SK-N-SH (cell line): ENCODE results near the gene IL17RB. TPM values are rescaled to one million over a fixed set of nuclear protein-coding genes. Genes with fewer than 3 reads are reported as not detected.

Experiments
- CTCF ChIA-PET: fragments of 300-600, 350-600 bp; formaldehyde crosslinking; extraction: SDS; loops from one replicate; lab custom pipeline; 2021; lab: Yijun Ruan, JAX
- POLR2A ChIA-PET: fragments of 350-600 bp; sonication (Branson Sonifier 250); formaldehyde crosslinking; extraction: SDS; loops from one replicate; lab custom pipeline; 2020; ENCODE audit warnings: antibody characterized with exemption, inconsistent platforms; lab: Yijun Ruan, JAX
- DNase-seq: peaks from one replicate; pipeline ENCODE4 v3.0.0; 2012
- H2AFZ ChIP-seq: fragments of 200-600 bp; sonication (generic); 2 replicates; pipeline ENCODE4 v1.8.1; 2016; ENCODE audit warnings: antibody characterized with exemption, mild to moderate bottlenecking, low read depth
- H3F3A ChIP-seq: fragments of 200-600 bp; sonication (generic); replicated peaks from 2 replicates; pipeline ENCODE3; 2016; ENCODE audit warnings: antibody characterized with exemption, mild to moderate bottlenecking; ENCODE audit not compliant: insufficient read depth
- H3K27ac ChIP-seq, 2 experiments: fragments of 200-500 bp in 1 of 2; fragments of 200-600 bp in 1 of 2; sonication (Bioruptor generic) in 1 of 2; sonication (generic), shearing (Covaris generic) in 1 of 2; 2 replicates each; pipeline versions ENCODE4 v1.5.1 to v1.6.1; 2014 to 2016; ENCODE audit warnings: low read depth in 2 of 2, inconsistent platforms in 1 of 2, low read length in 1 of 2, mild to moderate bottlenecking in 1 of 2, mixed read lengths in 1 of 2
- H3K27me3 ChIP-seq: fragments of 200-600 bp; sonication (generic), shearing (Covaris generic); 2 replicates; pipeline ENCODE4 v1.6.1; 2016; ENCODE audit warnings: mixed run types; ENCODE audit not compliant: insufficient read depth
- H3K36me3 ChIP-seq, 2 experiments: fragments of 200-500 bp in 1 of 2; fragments of 200-600 bp in 1 of 2; sonication (Bioruptor generic) in 1 of 2; sonication (generic) in 1 of 2; replicated peaks in 1 of 2; 2 replicates each; pipeline versions ENCODE3 to v1.5.1; 2014 to 2016; ENCODE audit warnings: low read length in 1 of 2, mild to moderate bottlenecking in 1 of 2; ENCODE audit not compliant: insufficient read depth in 2 of 2, control insufficient read depth in 1 of 2
- H3K4me1 ChIP-seq, 2 experiments: fragments of 200-500 bp in 1 of 2; fragments of 200-600 bp in 1 of 2; sonication (Bioruptor generic) in 1 of 2; sonication (generic), shearing (Covaris generic) in 1 of 2; 2 replicates each; pipeline versions ENCODE4 v1.5.1 to v1.6.1; 2014 to 2016; ENCODE audit warnings: low read depth in 1 of 2, low read length in 1 of 2, mixed run types in 1 of 2; ENCODE audit not compliant: insufficient read depth in 2 of 2, control insufficient read depth in 1 of 2
- H3K4me2 ChIP-seq: fragments of 200-600 bp; sonication (generic), shearing (Covaris generic); 2 replicates; pipeline ENCODE4 v1.6.1; 2017; ENCODE audit warnings: mixed run types
- H3K4me3 ChIP-seq, 2 experiments: fragments of 200-500 bp in 1 of 2; fragments of 200-600 bp in 1 of 2; sonication (Bioruptor generic) in 1 of 2; sonication (generic), shearing (Covaris generic) in 1 of 2; 2 replicates each; pipeline versions ENCODE4 v1.5.1 to v1.8.1; 2014 to 2016; ENCODE audit warnings: low read depth in 2 of 2, inconsistent platforms in 1 of 2, low read length in 1 of 2, mild to moderate bottlenecking in 1 of 2, mixed read lengths in 1 of 2, moderate library complexity in 1 of 2
- H3K79me2 ChIP-seq: fragments of 200-600 bp; sonication (generic); 2 replicates; pipeline ENCODE4 v1.8.1; 2017; ENCODE audit warnings: mild to moderate bottlenecking; ENCODE audit not compliant: insufficient read depth
- H3K9ac ChIP-seq: fragments of 200-600 bp; sonication (generic); 2 replicates; pipeline ENCODE4 v1.6.1; 2017; ENCODE audit warnings: mixed run types
- H3K9me2 ChIP-seq: fragments of 200-600 bp; sonication (generic); 2 replicates; pipeline ENCODE4 v1.6.1; 2017; ENCODE audit warnings: mixed run types
- H3K9me3 ChIP-seq: fragments of 200-600 bp; sonication (generic); 2 replicates; pipeline ENCODE4 v1.6.1; 2017; ENCODE audit warnings: mixed run types, mild to moderate bottlenecking, moderate library complexity
- H4K20me1 ChIP-seq: fragments of 200-600 bp; sonication (generic); 2 replicates; pipeline ENCODE4 v1.6.1; 2017; ENCODE audit warnings: mild to moderate bottlenecking, mixed run types; ENCODE audit not compliant: insufficient read depth
- ELF1 ChIP-seq: IDR thresholded peaks from 2 replicates; pipeline ENCODE4 v1.4.0; 2012
- EZH2phosphoT487 ChIP-seq: fragments of 200-600 bp; sonication (generic); IDR thresholded peaks from 2 replicates; pipeline ENCODE4 v1.6.1; 2017; ENCODE audit warnings: low read depth, mixed run types, mild to moderate bottlenecking, antibody characterized with exemption, moderate library complexity, borderline replicate concordance
- FOXJ3 ChIP-seq: sonication (generic); formaldehyde crosslinking; IDR thresholded peaks from 2 replicates; pipeline ENCODE4 v1.5.1; 2020; ENCODE audit warnings: mild to moderate bottlenecking, missing genetic modification reagents
- GATA2 ChIP-seq: sonication (generic); formaldehyde crosslinking; IDR thresholded peaks from 2 replicates; pipeline ENCODE4 v1.5.0; 2020; ENCODE audit warnings: mild to moderate bottlenecking, missing genetic modification reagents
- MAX ChIP-seq: IDR thresholded peaks from 2 replicates; pipeline ENCODE4 v1.4.0; 2012; ENCODE audit warnings: low read depth
- MEF2A ChIP-seq: IDR thresholded peaks from 2 replicates; pipeline ENCODE4 v1.4.0; 2012; ENCODE audit warnings: low read depth, borderline replicate concordance
- MXI1 ChIP-seq: IDR thresholded peaks from 2 replicates; pipeline ENCODE4 v1.6.1; 2012; ENCODE audit warnings: mild to moderate bottlenecking, low read depth, low read length, improper control_type of control experiment
- NFIC ChIP-seq: IDR thresholded peaks from 2 replicates; pipeline ENCODE4 v1.4.0; 2012; ENCODE audit warnings: borderline replicate concordance
- NRF1 ChIP-seq: IDR thresholded peaks from 2 replicates; pipeline ENCODE4 v1.6.1; 2012; ENCODE audit warnings: low read depth, mild to moderate bottlenecking, low read length
- POLR2AphosphoS5 ChIP-seq: IDR thresholded peaks from 2 replicates; pipeline ENCODE4 v1.6.1; 2012; ENCODE audit warnings: low read depth, low read length
- RCOR1 ChIP-seq: fragments of 150-350 bp; IDR thresholded peaks from 2 replicates; pipeline ENCODE4 v1.6.1; 2017; ENCODE audit warnings: antibody characterized with exemption, low read length
- RXRA ChIP-seq: IDR thresholded peaks from 2 replicates; pipeline ENCODE4 v1.4.0; 2012; ENCODE audit warnings: low read depth, mild to moderate bottlenecking, borderline replicate concordance
- SIN3A ChIP-seq: IDR thresholded peaks from 2 replicates; pipeline ENCODE4 v1.6.1; 2012; ENCODE audit warnings: low read depth, mild to moderate bottlenecking, low read length, moderate library complexity, borderline replicate concordance
- TAF1 ChIP-seq: IDR thresholded peaks from 2 replicates; pipeline ENCODE4 v1.6.1; 2012; ENCODE audit warnings: low read depth, mild to moderate bottlenecking, low read length, moderate library complexity, borderline replicate concordance
- USF1 ChIP-seq: IDR thresholded peaks from 2 replicates; pipeline ENCODE4 v1.4.0; 2012; ENCODE audit warnings: low read depth, borderline replicate concordance
- USF2 ChIP-seq: fragments of 150-350 bp; IDR thresholded peaks from 2 replicates; pipeline ENCODE4 v1.6.1; 2017; ENCODE audit warnings: antibody characterized with exemption, low read length, low read depth, borderline replicate concordance
- YY1 ChIP-seq: IDR thresholded peaks from 2 replicates; pipeline ENCODE4 v1.4.0; 2012; ENCODE audit warnings: low read depth, mild to moderate bottlenecking
- ZBTB33 ChIP-seq: IDR thresholded peaks from 2 replicates; pipeline ENCODE4 v1.4.0; 2012; ENCODE audit warnings: low read depth, borderline replicate concordance
- WGBS: methylation state at CpG from one replicate; pipeline ENCODE4 v1.1.6; 2017; ENCODE audit warnings: low lambda C conversion rate; 5-methylcytosine and 5-hydroxymethylcytosine counted together
- polyA plus RNA-seq, 3 experiments: library from polyadenylated mRNA; depleted of rRNA; stranded (reverse); fragments of >200 nt; gene quantifications; 2 replicates each; pipeline ENCODE4 v1.2.3, GENCODE V29; 2012

IL17RB gene
- polyA plus RNA-seq, 1 of the 3 experiments (the other 2 are of a cell fraction): 0.10 TPM

GRCh38 chr3:53836084-53836872, 10.1 kb upstream of the IL17RB start:
- no peaks in the 10 kb centered on the region for H3K27me3 ChIP-seq
- no peaks in the 10 kb centered on the region for H3K36me3 ChIP-seq
- TF ChIP-seq MXI1: no peak
- TF ChIP-seq USF1: no peak
- no peak for TF ChIP-seq USF2
- TF ChIP-seq MAX: no peak
- TF ChIP-seq TAF1: no peak
- no peak for TF ChIP-seq MEF2A
- TF ChIP-seq NFIC: no peak
- TF ChIP-seq YY1: no peak
- no peak for TF ChIP-seq RXRA
- no peak for TF ChIP-seq GATA2
- no peak for TF ChIP-seq FOXJ3 (CRISPR knock-in tag)
- no peak for TF ChIP-seq RCOR1
- no peak for TF ChIP-seq POLR2AphosphoS5
- TF ChIP-seq, all 33 proteins: peak for 0
- Histone ChIP-seq H3K79me2 (no peaks in the 10 kb centered on the region), H3K4me2 (no peak overlapping the region), H3K4me1 (peaks cover 0 to 14% of the 10 kb centered on the region in 2 experiments; a peak in 1 of 4 replicates), H4K20me1 (no peaks in the 10 kb centered on the region), H3K9ac (no peak overlapping the region), H3K9me2 (no peaks in the 10 kb centered on the region), H2AFZ (no peak overlapping the region), H3K4me3 (no peak overlapping the region), H3F3A (no peaks in the 10 kb centered on the region), H3K9me3 (no peaks in the 10 kb centered on the region), H3K27ac (no peak overlapping the region)
- WGBS: 57% methylated on average over 4 of the region's 9 CpGs
- POLR2A ChIA-PET: no interaction called here
- CTCF ChIA-PET: interaction anchor here (0.8 to 1.0 kb wide), 2 partner anchors 12 to 617 kb away, joined by 3 read pairs; no protein-coding TSS in a partner anchor
- no peak for DNase-seq

- Histone ChIP-seq H3K4me3 (no peak overlapping the region), H3K4me2 (no peak overlapping the region), H3F3A (no peaks in the 10 kb centered on the region), H2AFZ (no peak overlapping the region), H3K27ac (no peak overlapping the region), H3K27me3 (0 out of 2 replicates have a peak, but pooled peaks cover 4% of the 10 kb centered on the region), H3K9me2 (no peaks in the 10 kb centered on the region), H3K9me3 (no peaks in the 10 kb centered on the region), H3K36me3 (no peaks in the 10 kb centered on the region), H4K20me1 (no peaks in the 10 kb centered on the region), H3K9ac (no peak overlapping the region), H3K79me2 (no peaks in the 10 kb centered on the region), H3K4me1 (peaks cover 0 to 17% of the 10 kb centered on the region in 2 experiments; a peak in 1 of 4 replicates)
- no CpG with 5 or more reads among the region's 10 CpGs for whole genome bisulfite sequencing
- DNase-seq: no peak
- CTCF ChIA-PET: interaction anchor here (1.0 kb wide), 1 partner anchor 13 kb away, joined by 3 read pairs; no protein-coding TSS in a partner anchor
- POLR2A ChIA-PET: no interaction called here
- TF ChIP-seq USF1: no peak
- TF ChIP-seq ELF1: no peak
- no peak for TF ChIP-seq EZH2phosphoT487
- no peak for TF ChIP-seq ZBTB33
- no peak for TF ChIP-seq SIN3A
- TF ChIP-seq NRF1: no peak
- TF ChIP-seq POLR2AphosphoS5: no peak
- TF ChIP-seq FOXJ3 (CRISPR knock-in tag): no peak
- TF ChIP-seq TAF1: no peak
Measured at GRCh38 chr3:53837331-53837730, 9.0 kb upstream of the IL17RB start.
